HCT116 (cell line): Measurements from ENCODE around the gene TALDO1.

Source experiments
- CTCF ChIP-seq, 3 experiments: fragments of 200-600 bp in 1 of 3; sonication (generic) in 1 of 3; IDR thresholded peaks in 2 of 3; conservative IDR thresholded peaks in 1 of 3; 2 replicates each; pipeline ENCODE4 v1.5.1; 2012 to 2017; ENCODE audit warnings: low read depth in 2 of 3, low read length in 2 of 3, antibody characterized with exemption in 1 of 3, borderline replicate concordance in 1 of 3, control low read depth in 1 of 3, mild to moderate bottlenecking in 1 of 3, mixed read lengths in 1 of 3, mixed run types in 1 of 3, moderate library complexity in 1 of 3; ENCODE audit not compliant: insufficient read depth in 1 of 3
- EZH2 ChIP-seq: fragments of 200-600 bp; sonication (generic); IDR thresholded peaks from 2 replicates; pipeline ENCODE4 v1.6.1; 2017; ENCODE audit warnings: antibody characterized with exemption, mixed run types
- FOSL1 ChIP-seq: IDR thresholded peaks from 2 replicates; pipeline ENCODE4 v1.6.1; 2012; ENCODE audit warnings: low read depth
- POLR2A ChIP-seq: IDR thresholded peaks from 2 replicates; pipeline ENCODE4 v1.7.0; 2011; ENCODE audit warnings: borderline replicate concordance; ENCODE audit not compliant: insufficient read depth, insufficient read length; ENCODE audit errors: extremely low read depth
- POLR2AphosphoS5 ChIP-seq: IDR thresholded peaks from 2 replicates; pipeline ENCODE4 v1.6.1; 2011; ENCODE audit warnings: mild to moderate bottlenecking, low read depth, low read length, moderate library complexity
- RAD21 ChIP-seq: IDR thresholded peaks from 2 replicates; pipeline ENCODE4 v1.6.1; 2012; ENCODE audit warnings: low read depth, mild to moderate bottlenecking
- SIN3A ChIP-seq: IDR thresholded peaks from 2 replicates; pipeline ENCODE4 v1.6.1; 2012; ENCODE audit warnings: low read depth
- SP1 ChIP-seq: IDR thresholded peaks from 2 replicates; pipeline ENCODE4 v1.6.1; 2012; ENCODE audit warnings: low read depth
- YY1 ChIP-seq: IDR thresholded peaks from 2 replicates; pipeline ENCODE4 v1.6.1; 2011; ENCODE audit warnings: low read length, low read depth, moderate library complexity, mild to moderate bottlenecking; ENCODE audit not compliant: insufficient replicate concordance; ENCODE audit errors: extremely low read depth
- ZBTB33 ChIP-seq: IDR thresholded peaks from 2 replicates; pipeline ENCODE4 v1.6.1; 2011; ENCODE audit warnings: mild to moderate bottlenecking, low read length, moderate library complexity; ENCODE audit not compliant: insufficient replicate concordance; ENCODE audit errors: extremely low read depth
- ZFX ChIP-seq: fragments of 450-650 bp; IDR thresholded peaks from 2 replicates; pipeline ENCODE4 v1.6.1; 2017

- no peak for TF ChIP-seq EZH2
- TF ChIP-seq POLR2AphosphoS5: no peak
- TF ChIP-seq CTCF (IDR thresholded peaks at IDR 0.05 in 2 of 3, conservative IDR thresholded peaks at IDR 0.05 in 1 of 3; ENCODE audit: borderline replicate concordance in 1 of 3, insufficient read depth in 1 of 3, low read depth in 2 of 3, low read length in 2 of 3): no peak
- TF ChIP-seq POLR2A: no peak
- TF ChIP-seq FOSL1: no peak
- TF ChIP-seq RAD21: no peak
- TF ChIP-seq SIN3A: no peak
- no peak for TF ChIP-seq ZFX
- no peak for TF ChIP-seq YY1
- TF ChIP-seq SP1: no peak
- no peak for TF ChIP-seq ZBTB33
Observed at GRCh38 chr11:742571-743201, 4.6 kb upstream of the TALDO1 start.
